H1 (cell line): ENCODE measurements around the gene NPFF. TPM values are rescaled to one million over a fixed set of nuclear protein-coding genes. Genes with fewer than 3 reads are reported as not detected.

Experiments used
- BACH1 ChIP-seq: IDR thresholded peaks from 2 replicates; pipeline ENCODE4 v1.6.1; 2012; ENCODE audit warnings: low read length, improper control_type of control experiment
- EZH2 ChIP-seq: fragments of 200-600 bp; sonication (generic); IDR thresholded peaks from 2 replicates; pipeline ENCODE4 v1.7.1; 2012; ENCODE audit warnings: low read depth, mild to moderate bottlenecking, moderate library complexity, low read length, inconsistent platforms; ENCODE audit not compliant: severe bottlenecking
- TCF12 ChIP-seq: IDR thresholded peaks from 2 replicates; pipeline ENCODE4 v1.6.1; 2011; ENCODE audit warnings: low read depth, mild to moderate bottlenecking, low read length
- polyA plus RNA-seq, 7 experiments: library from polyadenylated mRNA; depleted of rRNA in 3 of 7; stranded (reverse) in 5 of 7; unstranded in 2 of 7; fragments of >200 nt in 5 of 7; fragments of 200-250 nt in 2 of 7; gene quantifications; 1 replicate in 5 of 7; 2 replicates in 1 of 7; 4 replicates in 1 of 7; pipeline versions ENCODE4 v1.2.1 to v1.2.3, GENCODE V29; 2011 to 2013; ENCODE audit warnings: missing spikeins in 2 of 7, mixed read lengths in 2 of 7
- total RNA-seq: library from RNA; stranded (reverse); fragmentation: NEBNext Ultra II Directional; extraction: Animal tissue kit (Norgen Biotek cat#: 25700); gene quantifications from 2 replicates; pipeline ENCODE4 v1.2.1, GENCODE V29; 2021

NPFF gene
- total and polyA plus RNA-seq, 2 of the 8 experiments (the other 6 are each of a cell fraction or from before 2014, with no cell fraction given), result not detected

- no peak for TF ChIP-seq BACH1
- TF ChIP-seq EZH2, result no peak
- TF ChIP-seq TCF12, result no peak
- TF ChIP-seq, all 59 proteins: peak for 2
Measured at GRCh38 chr12:53480491-53481442, 26.5 kb downstream of the NPFF start (continued).
